Fibroblast of lung (primary cell): ENCODE data around the gene LRAT. TPM values are rescaled to one million over a fixed set of nuclear protein-coding genes. Genes with fewer than 3 reads are reported as not detected.
"Not testable (repeated sequence)": the region's sequence is repeated elsewhere in the genome, so short reads cannot be mapped to it uniquely, and the experiment has no call there.

Experiments used
- DNase-seq, 2 donors: peaks; one replicate each; pipeline versions ENCODE4 v3.0.0 to v3.0.0-alpha.2; 2010; ENCODE audit warnings: low read depth in 2 of 2
- H2AFZ ChIP-seq: 2 replicates; pipeline ENCODE4 v1.5.1; 2012; ENCODE audit warnings: low read length, control low read depth, inconsistent platforms
- H3K27ac ChIP-seq: 2 replicates; pipeline ENCODE4 v1.5.1; 2011; ENCODE audit warnings: low read length, control low read depth; ENCODE audit not compliant: insufficient read depth
- H3K27me3 ChIP-seq: 2 replicates; pipeline ENCODE4 v1.5.1; 2011; ENCODE audit warnings: mild to moderate bottlenecking, low read length; ENCODE audit not compliant: control insufficient read depth, insufficient read depth
- H3K36me3 ChIP-seq: 2 replicates; pipeline ENCODE4 v1.5.1; 2011; ENCODE audit warnings: low read length; ENCODE audit not compliant: control insufficient read depth, insufficient read depth
- H3K4me1 ChIP-seq: 2 replicates; pipeline ENCODE4 v1.5.1; 2011; ENCODE audit warnings: low read length; ENCODE audit not compliant: control insufficient read depth, insufficient read depth; ENCODE audit errors: extremely low read depth
- H3K4me2 ChIP-seq: 2 replicates; pipeline ENCODE4 v1.5.1; 2011; ENCODE audit warnings: low read length, control low read depth; ENCODE audit not compliant: insufficient read depth; ENCODE audit errors: extremely low read depth
- H3K4me3 ChIP-seq, 4 experiments: fragments of 200-600 bp in 1 of 4; sonication (generic) in 1 of 4; replicated peaks in 1 of 4; 2 replicates each; pipeline ENCODE4 v1.5.1; 2011 to 2016; ENCODE audit warnings: low read length in 4 of 4, low read depth in 3 of 4, mild to moderate bottlenecking in 3 of 4, control low read depth in 2 of 4, inconsistent platforms in 1 of 4, mixed read lengths in 1 of 4; ENCODE audit not compliant: insufficient read depth in 1 of 4; ENCODE audit errors: control extremely low read depth in 1 of 4
- H3K79me2 ChIP-seq: 2 replicates; pipeline ENCODE4 v1.5.1; 2012; ENCODE audit warnings: mild to moderate bottlenecking, low read length, inconsistent platforms; ENCODE audit not compliant: control insufficient read depth, insufficient read depth
- H3K9ac ChIP-seq: 2 replicates; pipeline ENCODE4 v1.5.1; 2011; ENCODE audit warnings: mild to moderate bottlenecking, low read length, control low read depth; ENCODE audit not compliant: insufficient read depth
- H3K9me3 ChIP-seq: 2 replicates; pipeline ENCODE4 v1.5.1; 2012; ENCODE audit warnings: low read depth, low read length; ENCODE audit not compliant: control insufficient read depth, insufficient read depth
- H4K20me1 ChIP-seq: 2 replicates; pipeline ENCODE4 v1.5.1; 2011; ENCODE audit warnings: low read length; ENCODE audit not compliant: control insufficient read depth, insufficient read depth; ENCODE audit errors: extremely low read depth
- EZH2 ChIP-seq: IDR thresholded peaks from 2 replicates; pipeline ENCODE4 v1.5.1; 2012; ENCODE audit warnings: low read length, control low read depth, mild to moderate bottlenecking; ENCODE audit errors: missing control alignments
- polyA plus RNA-seq, 2 donors: library from polyadenylated mRNA; depleted of rRNA in 1 of 2; stranded (reverse) in 1 of 2; unstranded in 1 of 2; fragments of >200 nt; gene quantifications; 2 replicates each; pipeline ENCODE4 v1.2.1, GENCODE V29; 2011 to 2012; ENCODE audit warnings: missing spikeins in 1 of 2
- total RNA-seq: library from RNA; depleted of rRNA; stranded (reverse); fragments of >200 nt; gene quantifications from 2 replicates; pipeline ENCODE4 v1.2.1, GENCODE V29; 2014
- TF ChIP-seq, protein P1 (sequence below), 2 donors: IDR thresholded peaks in 1 of 2; conservative IDR thresholded peaks in 1 of 2; 1 replicate in 1 of 2; 2 replicates in 1 of 2; pipeline ENCODE4 v1.5.1; 2011 to 2012; ENCODE audit warnings: low read length in 2 of 2, control low read depth in 1 of 2, inconsistent platforms in 1 of 2, low read depth in 1 of 2, mild to moderate bottlenecking in 1 of 2

The LRAT gene
- total and polyA plus RNA-seq, 2 donors (not counting 1 experiment from before 2014, with no cell fraction given), result under 0.01 to 0.03 TPM

- Histone ChIP-seq H3K9me3 (no peaks in the 10 kb centered on the region), H4K20me1 (no peaks in the 10 kb centered on the region), H3K4me2 (no peak overlapping the region), H3K36me3 (no peaks in the 10 kb centered on the region), H3K79me2 (no peaks in the 10 kb centered on the region), H3K27me3 (no peaks in the 10 kb centered on the region), H3K4me1 (no peaks in the 10 kb centered on the region), H3K27ac (no peak overlapping the region), H3K4me3 (no peak overlapping the region), H3K9ac (no peak overlapping the region), H2AFZ (no peak overlapping the region)
- no peak for DNase-seq
- TF ChIP-seq, protein P1, sequence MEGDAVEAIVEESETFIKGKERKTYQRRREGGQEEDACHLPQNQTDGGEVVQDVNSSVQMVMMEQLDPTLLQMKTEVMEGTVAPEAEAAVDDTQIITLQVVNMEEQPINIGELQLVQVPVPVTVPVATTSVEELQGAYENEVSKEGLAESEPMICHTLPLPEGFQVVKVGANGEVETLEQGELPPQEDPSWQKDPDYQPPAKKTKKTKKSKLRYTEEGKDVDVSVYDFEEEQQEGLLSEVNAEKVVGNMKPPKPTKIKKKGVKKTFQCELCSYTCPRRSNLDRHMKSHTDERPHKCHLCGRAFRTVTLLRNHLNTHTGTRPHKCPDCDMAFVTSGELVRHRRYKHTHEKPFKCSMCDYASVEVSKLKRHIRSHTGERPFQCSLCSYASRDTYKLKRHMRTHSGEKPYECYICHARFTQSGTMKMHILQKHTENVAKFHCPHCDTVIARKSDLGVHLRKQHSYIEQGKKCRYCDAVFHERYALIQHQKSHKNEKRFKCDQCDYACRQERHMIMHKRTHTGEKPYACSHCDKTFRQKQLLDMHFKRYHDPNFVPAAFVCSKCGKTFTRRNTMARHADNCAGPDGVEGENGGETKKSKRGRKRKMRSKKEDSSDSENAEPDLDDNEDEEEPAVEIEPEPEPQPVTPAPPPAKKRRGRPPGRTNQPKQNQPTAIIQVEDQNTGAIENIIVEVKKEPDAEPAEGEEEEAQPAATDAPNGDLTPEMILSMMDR (conservative IDR thresholded peaks at IDR 0.05 in 1 of 2, IDR thresholded peaks at IDR 0.05 in 1 of 2; ENCODE audit: low read depth in 1 of 2, low read length in 2 of 2), result no peak
- TF ChIP-seq EZH2, result no peak
Measured at GRCh38 chr4:154720123-154720522, 23.7 kb upstream of the LRAT start.

- Histone ChIP-seq H3K4me3 (no peak overlapping the region), H2AFZ (no peak overlapping the region), H3K9me3 (no peaks in the 10 kb centered on the region), H3K36me3 (no peaks in the 10 kb centered on the region), H4K20me1 (no peaks in the 10 kb centered on the region), H3K27ac (no peak overlapping the region), H3K9ac (no peak overlapping the region), H3K27me3 (no peaks in the 10 kb centered on the region), H3K79me2 (no peaks in the 10 kb centered on the region), H3K4me2 (no peak overlapping the region), H3K4me1 (no peaks in the 10 kb centered on the region)
- no peak for DNase-seq
- TF ChIP-seq EZH2, result no peak
- TF ChIP-seq, protein P1 (conservative IDR thresholded peaks at IDR 0.05 in 1 of 2, IDR thresholded peaks at IDR 0.05 in 1 of 2; ENCODE audit: low read depth in 1 of 2, low read length in 2 of 2), result no peak
Measured at GRCh38 chr4:154720618-154721267, 23.1 kb upstream of the LRAT start.

DNA sequence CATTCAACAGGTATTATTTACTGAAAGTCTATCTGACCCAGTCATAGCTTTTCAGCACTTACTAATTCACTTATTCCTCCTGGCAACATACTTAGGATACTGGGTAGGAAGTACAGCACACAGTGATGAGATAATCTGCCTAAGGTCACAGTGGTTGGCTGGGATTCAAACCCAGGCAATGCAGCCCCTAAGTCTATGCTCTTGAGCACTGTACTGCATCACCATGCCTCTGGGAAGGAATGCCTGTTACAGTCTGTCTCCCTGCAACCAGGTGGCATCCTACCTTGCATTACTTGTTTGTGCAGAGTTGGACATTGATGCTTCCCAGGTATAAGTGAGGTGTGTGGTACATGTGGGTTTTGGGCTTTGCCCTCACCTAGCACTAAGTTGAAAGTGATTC lies 21.5 kb upstream of the LRAT start:
- no peak overlapping the region for H3K4me2 ChIP-seq
- no peak for DNase-seq
- no peak overlapping the region for H3K27ac ChIP-seq
- no peaks in the 10 kb centered on the region for H3K9me3 ChIP-seq
- H4K20me1 ChIP-seq, result no peaks in the 10 kb centered on the region
- H3K9ac ChIP-seq, result no peak overlapping the region
- H3K36me3 ChIP-seq, result no peaks in the 10 kb centered on the region
- H3K27me3 ChIP-seq, result no peaks in the 10 kb centered on the region
- H3K4me1 ChIP-seq, result no peaks in the 10 kb centered on the region
- H2AFZ ChIP-seq, result no peak overlapping the region
- TF ChIP-seq, protein P1 (conservative IDR thresholded peaks at IDR 0.05 in 1 of 2, IDR thresholded peaks at IDR 0.05 in 1 of 2; ENCODE audit: low read depth in 1 of 2, low read length in 2 of 2), result no peak
- TF ChIP-seq EZH2, result no peak
- H3K79me2 ChIP-seq, result no peaks in the 10 kb centered on the region
- no peak overlapping the region for H3K4me3 ChIP-seq

DNA sequence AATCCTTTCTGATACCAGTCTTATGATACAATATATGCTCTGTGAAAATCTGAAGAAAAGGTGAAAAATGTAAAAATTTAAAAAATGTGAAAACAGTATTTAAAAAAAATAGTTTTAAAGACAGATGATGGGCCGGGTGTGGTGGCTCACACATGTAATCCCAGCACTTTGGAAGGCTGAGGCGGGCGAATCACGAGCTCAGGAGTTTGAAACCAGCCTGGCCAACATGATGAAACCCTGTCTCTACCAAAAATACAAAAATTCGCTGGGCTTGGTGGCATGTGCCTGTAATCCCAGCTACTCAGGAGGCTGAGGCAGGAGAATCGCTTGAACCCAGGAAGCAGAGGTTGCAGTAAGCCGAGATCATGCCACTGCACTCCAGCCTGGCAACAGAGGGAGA lies 20.2 kb upstream of the LRAT start:
- H4K20me1 ChIP-seq, H3K4me2 ChIP-seq, H3K9me3 ChIP-seq, H3K4me3 ChIP-seq, H3K36me3 ChIP-seq, H3K27ac ChIP-seq, H3K27me3 ChIP-seq, H2AFZ ChIP-seq, H3K4me1 ChIP-seq, H3K9ac ChIP-seq, DNase-seq, H3K79me2 ChIP-seq: not testable (repeated sequence)
